HepG2 (cell line): Measurements from ENCODE around the gene FTL. TPM values are rescaled to one million over a fixed set of nuclear protein-coding genes. Genes with fewer than 3 reads are reported as not detected.
A peak's percentile ranks its signal among the peaks of the same experiment; 100 is the strongest.

Experiments
- CHCHD3 ChIP-seq: sonication (generic); formaldehyde crosslinking; IDR thresholded peaks from 2 replicates; pipeline ENCODE4 v1.8.0; 2022; ENCODE audit warnings: mild to moderate bottlenecking, missing genetic modification reagents, moderate library complexity
- MED8 ChIP-seq: sonication (generic); formaldehyde crosslinking; IDR thresholded peaks from 2 replicates; pipeline ENCODE4 v1.8.1; 2023; ENCODE audit warnings: mild to moderate bottlenecking, missing genetic modification reagents; ENCODE audit not compliant: insufficient replicate concordance
- SP5 ChIP-seq: IDR thresholded peaks from 2 replicates; pipeline ENCODE4 v1.6.1; 2016; ENCODE audit warnings: low read depth, borderline replicate concordance
- SSRP1 ChIP-seq: IDR thresholded peaks from 2 replicates; pipeline ENCODE4 v1.6.1; 2016; ENCODE audit warnings: control low read depth
- TARDBP ChIP-seq: sonication (generic); formaldehyde crosslinking; IDR thresholded peaks from 2 replicates; pipeline ENCODE4 v1.8.0; 2022; ENCODE audit warnings: mild to moderate bottlenecking, missing genetic modification reagents
- TIGD3 ChIP-seq: sonication (generic); formaldehyde crosslinking; IDR thresholded peaks from 2 replicates; pipeline ENCODE4 v1.5.1; 2020; ENCODE audit warnings: mild to moderate bottlenecking, missing genetic modification reagents, borderline replicate concordance
- ZEB1 ChIP-seq: IDR thresholded peaks from 2 replicates; pipeline ENCODE4 v1.6.1; 2012; ENCODE audit warnings: mild to moderate bottlenecking, low read depth, inconsistent platforms; ENCODE audit not compliant: insufficient replicate concordance
- ZNF709 ChIP-seq: sonication (generic); formaldehyde crosslinking; IDR thresholded peaks from 2 replicates; pipeline ENCODE4 v1.5.0; 2020; ENCODE audit warnings: mild to moderate bottlenecking, missing genetic modification reagents
- ZNF770 ChIP-seq: sonication (generic); formaldehyde crosslinking; IDR thresholded peaks from 2 replicates; pipeline ENCODE4 v1.5.0; 2020; ENCODE audit warnings: mild to moderate bottlenecking, missing genetic modification reagents
- polyA plus RNA-seq, 8 experiments: library from polyadenylated mRNA; depleted of rRNA in 3 of 8; stranded (reverse) in 7 of 8; unstranded in 1 of 8; fragments of >200 nt; fragmentation: Illumina TruSeq in 4 of 8; extraction: Trizol in 4 of 8; gene quantifications; 2 replicates each; pipeline versions ENCODE4 v1.2.1 to v1.2.3, GENCODE V29; 2011 to 2016; ENCODE audit warnings: low read depth in 4 of 8, missing spikeins in 1 of 8, mixed read lengths in 1 of 8; ENCODE audit not compliant: insufficient read depth in 1 of 8
- total RNA-seq, 5 experiments: library from RNA; depleted of rRNA; stranded (reverse); fragments of >200 nt; fragmentation: Illumina TruSeq; extraction: Trizol; gene quantifications; 2 replicates each; pipeline ENCODE4 v1.2.3, GENCODE V29; 2016; ENCODE audit warnings: low read depth in 1 of 5

FTL gene
- total and polyA plus RNA-seq, 2 of the 13 experiments (the other 11 are each of a cell fraction or from before 2014, with no cell fraction given), result 2,721 to 8,800 TPM

- TF ChIP-seq CHCHD3 (CRISPR knock-in tag) (no peak), SP5 (CRISPR knock-in tag) (no peak), ZEB1 (peak; percentile 31), SSRP1 (0 out of 2 replicates have a peak, but pooled peaks have one; percentile 9), TARDBP (CRISPR knock-in tag) (no peak), ZNF770 (no peak), MED8 (CRISPR knock-in tag) (no peak), ZNF709 (CRISPR knock-in tag) (0 out of 2 replicates have a peak, but pooled peaks have one; percentile 58), TIGD3 (CRISPR knock-in tag) (0 out of 2 replicates have a peak, but pooled peaks have one; percentile 64)
Measured at GRCh38 chr19:48966541-48967345, 1.6 kb downstream of the FTL start (continued).
